ENCODE data around the gene CDC40.
"Not testable (repeated sequence)": the region's sequence is repeated elsewhere in the genome, so short reads cannot be mapped to it uniquely, and the experiment has no call there.

Gene CDC40

DNA sequence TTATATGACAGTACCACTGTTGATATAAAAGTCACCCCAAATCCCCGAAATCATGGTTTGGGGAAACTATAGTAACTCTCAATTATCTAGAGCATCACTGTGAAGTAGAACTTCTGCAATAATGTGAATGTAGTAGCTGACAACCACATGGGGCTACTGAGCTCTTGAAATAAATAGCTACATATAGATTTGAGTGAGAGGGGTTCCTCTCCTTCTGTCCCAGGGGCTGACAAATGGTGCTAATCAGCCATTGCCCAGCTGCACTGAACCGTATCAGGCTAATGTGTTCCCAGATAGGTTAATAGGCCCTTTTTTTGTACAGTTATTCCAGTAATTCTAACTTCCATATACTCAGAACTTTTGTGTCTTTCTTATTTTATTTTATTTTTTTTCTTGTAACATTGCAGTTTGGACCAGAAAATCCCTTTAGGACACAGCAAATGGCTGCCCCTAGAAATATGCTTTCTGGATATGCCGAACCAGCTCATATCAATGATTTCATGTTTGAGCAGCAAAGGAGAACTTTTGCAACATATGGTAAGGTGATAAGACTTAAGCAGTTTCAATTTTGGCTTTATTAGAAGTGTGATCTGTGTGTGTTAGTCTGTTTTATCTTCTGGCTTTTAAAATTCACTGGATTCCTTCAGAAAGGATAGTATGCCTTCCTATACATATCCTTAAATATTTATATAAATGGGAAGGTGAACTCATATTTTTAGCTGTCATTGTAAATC is 21.1 kb downstream of the CDC40 start:
- no peak for DNase-seq (ENCODE audit: low spot score)

DNA sequence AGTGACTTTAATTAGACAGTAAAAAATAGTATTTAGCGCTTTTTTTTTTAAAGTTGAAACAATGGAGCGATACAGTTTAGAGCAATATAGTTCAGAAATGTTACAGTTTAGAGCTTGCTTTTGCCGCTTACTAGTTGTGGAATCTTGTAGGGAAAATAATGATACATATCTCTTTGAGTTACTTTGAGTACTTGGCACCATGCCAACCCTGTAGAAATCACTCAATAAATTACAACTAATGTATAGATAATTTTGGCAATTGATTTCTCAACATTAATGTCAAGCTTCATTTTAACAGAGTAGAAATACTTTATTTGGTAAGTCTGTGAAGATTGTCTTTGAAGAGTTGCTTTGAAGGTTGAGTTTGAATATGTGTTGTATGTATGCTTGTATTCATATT is 27.4 kb downstream of the CDC40 start:
- no peak for DNase-seq (ENCODE audit: low spot score)

GRCh38 chr6:110211753-110212152 is 31.5 kb downstream of the CDC40 start:
- DNase-seq (ENCODE audit: low spot score): no peak

DNA sequence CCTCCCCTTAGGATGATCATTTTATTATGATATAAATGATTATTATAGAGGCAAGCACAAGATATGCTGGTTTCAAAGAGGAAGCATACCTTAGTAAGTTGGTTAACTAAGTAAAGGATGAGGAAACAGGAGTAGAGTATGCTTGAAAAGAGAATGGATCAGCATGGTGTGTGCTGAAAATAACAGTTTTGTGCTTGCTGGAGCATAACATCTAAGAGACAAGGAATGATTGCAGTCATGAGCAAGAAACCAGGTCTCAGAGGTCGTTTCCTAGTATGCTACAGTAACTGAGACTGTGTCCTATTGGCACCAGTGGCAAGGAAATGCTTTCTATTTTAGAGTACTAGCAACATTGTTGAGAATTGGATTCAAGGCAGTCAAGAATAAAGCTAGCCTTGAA is 34.1 kb downstream of the CDC40 start:
- no peak for DNase-seq (ENCODE audit: low spot score)

- peak; percentile 71 for DNase-seq (ENCODE audit: low spot score)
Observed at GRCh38 chr6:110216140-110216539, 35.9 kb downstream of the CDC40 start.

DNA sequence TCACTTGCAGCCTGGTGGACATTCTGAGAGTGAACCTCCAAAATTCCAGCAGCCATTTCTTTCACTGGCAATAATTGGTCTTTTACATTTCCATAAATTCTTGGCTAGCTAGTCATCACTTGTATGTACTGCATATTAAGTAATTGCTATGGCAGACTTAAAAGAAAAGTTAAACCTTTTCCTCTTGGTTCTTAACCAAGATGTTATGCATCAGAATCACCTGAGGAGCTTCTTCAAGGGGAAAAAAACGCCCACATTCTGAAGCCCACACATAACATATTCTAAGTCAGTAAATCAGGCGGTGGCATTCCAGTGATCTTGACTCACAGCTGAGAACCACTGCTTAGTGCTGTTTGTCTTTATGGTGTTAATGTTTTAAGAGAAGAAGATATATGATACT is 37.0 kb downstream of the CDC40 start:
- DNase-seq (ENCODE audit: low spot score): peak; percentile 67

DNA sequence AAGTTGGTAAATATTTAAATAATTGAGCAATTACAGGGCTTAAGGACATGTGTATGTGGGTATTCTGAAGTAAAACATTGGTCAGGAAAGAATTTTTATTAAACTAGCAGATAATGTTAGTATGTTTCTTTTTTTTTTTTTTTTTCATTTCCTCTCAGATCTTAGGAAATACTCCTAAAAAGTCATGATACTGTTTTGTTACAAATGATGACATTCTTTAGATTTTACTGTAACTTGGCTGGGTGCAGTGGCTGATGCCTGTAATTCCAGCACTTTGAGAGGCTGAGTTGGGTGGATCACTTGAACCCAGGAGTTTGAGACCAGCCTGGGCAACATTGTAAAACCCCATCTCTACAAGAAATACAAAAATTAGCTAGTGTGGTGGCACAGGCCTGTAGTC is 41.5 kb downstream of the CDC40 start:
- DNase-seq (ENCODE audit: low spot score): no peak

- no peak for DNase-seq (ENCODE audit: low spot score)
Observed at GRCh38 chr6:110226261-110226660, 46.0 kb downstream of the CDC40 start.

DNA sequence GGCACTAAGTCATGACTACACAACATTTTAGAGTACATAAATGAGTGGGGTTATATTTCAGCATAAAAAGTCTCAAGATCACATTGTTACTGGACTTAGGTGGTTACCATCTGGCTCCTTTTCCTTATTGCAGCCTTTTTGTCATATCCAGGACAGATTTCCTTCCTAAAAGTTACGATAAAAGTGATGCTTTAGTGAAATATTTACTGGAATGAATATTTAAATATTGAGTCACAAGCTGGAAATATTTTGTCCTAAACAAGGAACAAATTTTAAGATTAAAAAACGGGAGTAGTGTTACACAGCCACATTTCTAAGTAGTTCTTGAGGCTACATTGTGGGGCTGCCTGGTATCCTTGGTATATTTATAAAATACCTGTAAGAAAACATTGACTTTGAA is 52.2 kb downstream of the CDC40 start:
- no peak for DNase-seq (ENCODE audit: low spot score)

DNA sequence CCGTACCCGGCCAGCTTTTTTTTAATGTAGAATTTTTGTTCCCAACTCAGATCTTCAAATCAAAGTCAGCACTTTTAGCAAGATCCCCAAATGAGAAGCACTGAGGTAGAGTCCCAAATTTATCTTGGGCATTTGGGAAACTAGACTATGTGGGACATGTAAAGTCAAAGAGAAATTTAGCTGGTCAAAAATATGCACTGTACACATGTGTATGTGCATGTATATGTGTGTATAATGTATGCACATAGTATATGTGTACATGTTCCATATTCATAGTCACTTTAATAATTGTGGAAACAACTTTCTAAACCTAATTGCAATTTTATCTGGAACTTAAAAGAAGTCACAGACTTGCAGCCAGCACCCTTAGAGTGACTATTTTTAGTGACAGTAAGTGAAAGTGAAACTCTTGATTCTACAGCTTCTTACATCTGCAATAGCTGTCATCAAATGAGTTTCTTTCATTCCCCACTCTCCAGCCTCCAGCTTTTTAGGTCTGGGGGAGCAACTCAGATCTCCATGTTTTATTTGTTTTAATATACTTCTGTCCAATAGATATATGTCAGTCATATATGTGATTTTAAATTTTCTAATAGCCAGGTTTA is 53.6 kb downstream of the CDC40 start:
- DNase-seq (ENCODE audit: low spot score): no peak

DNA sequence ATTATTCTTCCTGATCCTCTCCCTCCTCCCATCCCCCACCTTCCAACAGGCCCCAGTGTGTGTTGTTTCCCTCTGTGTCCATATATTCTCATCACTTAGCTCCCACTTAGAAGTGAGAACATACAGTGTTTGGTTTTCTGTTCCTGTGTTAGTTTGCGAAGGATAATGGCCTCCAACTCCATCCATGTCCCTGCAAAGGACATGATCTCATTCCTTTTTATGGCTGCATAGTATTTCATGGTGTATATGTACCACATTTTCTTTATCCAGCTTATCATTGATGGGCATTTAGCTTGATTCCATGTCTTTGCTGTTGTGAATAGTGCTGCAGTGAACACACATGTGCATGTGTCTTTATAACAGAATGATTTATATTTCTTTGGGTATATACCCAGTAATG is 55.8 kb downstream of the CDC40 start:
- not testable (repeated sequence) for DNase-seq (ENCODE audit: low spot score)

DNA sequence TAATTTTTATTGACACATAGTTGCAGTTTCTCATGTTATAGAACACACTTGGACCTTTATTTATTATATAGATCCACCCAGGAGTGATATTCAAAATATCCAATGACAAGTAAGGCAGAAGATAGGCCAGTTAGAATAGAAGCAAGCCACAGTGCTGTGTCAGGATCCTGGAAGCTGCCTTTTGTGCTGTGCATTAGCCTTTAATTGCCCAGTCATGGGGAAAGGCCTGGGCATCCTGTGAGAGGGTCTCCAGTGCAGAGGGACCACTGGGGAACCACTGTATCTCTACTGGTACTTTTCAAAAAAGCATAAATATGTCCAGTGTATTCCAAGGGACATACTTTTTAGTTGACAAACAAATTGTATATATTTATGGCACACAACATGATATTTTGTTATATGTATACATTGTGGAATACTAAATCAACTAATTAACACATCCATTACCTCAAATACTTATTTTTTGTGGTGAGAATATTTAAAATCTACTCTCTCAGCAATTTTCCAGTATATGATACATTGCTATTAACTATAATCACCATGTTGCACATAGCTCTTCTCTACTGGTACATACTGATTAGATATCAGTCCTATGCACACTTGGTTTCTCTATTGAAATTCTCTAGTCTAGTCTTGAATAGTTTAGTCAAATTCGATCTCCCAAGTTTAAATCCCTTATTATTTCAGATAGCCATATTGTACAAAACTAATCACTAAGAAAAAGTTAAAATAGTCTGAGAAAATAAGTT is 59.5 kb downstream of the CDC40 start:
- DNase-seq (ENCODE audit: low spot score): no peak

GRCh38 chr6:110244621-110245020 is 64.4 kb downstream of the CDC40 start:
- not testable (repeated sequence) for DNase-seq (ENCODE audit: low spot score)

- no peak for DNase-seq (ENCODE audit: low spot score)
Observed at GRCh38 chr6:110246378-110246777, 66.2 kb downstream of the CDC40 start.

DNA sequence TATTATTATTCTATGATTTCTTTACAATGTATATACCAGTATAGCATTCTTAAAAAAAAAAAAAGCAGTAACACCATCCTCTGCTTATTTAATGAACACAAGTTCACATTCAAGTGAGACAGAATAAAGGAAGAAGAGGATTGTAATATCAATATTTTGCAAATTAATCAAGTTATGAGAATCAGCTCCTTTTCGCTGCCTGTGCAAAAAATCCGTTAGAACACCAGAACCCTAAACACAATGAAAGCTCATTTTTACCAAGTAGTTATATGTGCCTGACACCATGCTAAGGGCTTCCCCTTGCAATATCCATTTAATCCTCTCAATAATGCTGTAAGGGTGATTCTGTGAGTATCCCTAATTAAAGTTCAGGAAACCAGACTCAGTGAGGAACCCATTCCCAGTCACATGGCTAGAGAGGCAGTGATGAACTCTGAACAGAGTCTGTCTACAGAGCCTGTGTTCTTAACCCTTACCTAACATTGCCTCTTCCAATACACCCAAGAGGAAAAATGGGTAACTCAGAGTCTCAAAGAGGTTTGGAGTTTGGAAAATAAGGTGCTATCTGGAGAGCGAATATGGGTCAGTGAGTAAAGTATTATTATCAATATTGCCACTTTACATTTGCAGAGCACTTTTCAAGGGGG is 66.8 kb downstream of the CDC40 start:
- DNase-seq (ENCODE audit: low spot score): no peak

GRCh38 chr6:110250058-110250457 is 69.8 kb downstream of the CDC40 start:
- DNase-seq (ENCODE audit: low spot score): no peak

GRCh38 chr6:110250838-110251237 is 70.6 kb downstream of the CDC40 start:
- no peak for DNase-seq (ENCODE audit: low spot score)

DNA sequence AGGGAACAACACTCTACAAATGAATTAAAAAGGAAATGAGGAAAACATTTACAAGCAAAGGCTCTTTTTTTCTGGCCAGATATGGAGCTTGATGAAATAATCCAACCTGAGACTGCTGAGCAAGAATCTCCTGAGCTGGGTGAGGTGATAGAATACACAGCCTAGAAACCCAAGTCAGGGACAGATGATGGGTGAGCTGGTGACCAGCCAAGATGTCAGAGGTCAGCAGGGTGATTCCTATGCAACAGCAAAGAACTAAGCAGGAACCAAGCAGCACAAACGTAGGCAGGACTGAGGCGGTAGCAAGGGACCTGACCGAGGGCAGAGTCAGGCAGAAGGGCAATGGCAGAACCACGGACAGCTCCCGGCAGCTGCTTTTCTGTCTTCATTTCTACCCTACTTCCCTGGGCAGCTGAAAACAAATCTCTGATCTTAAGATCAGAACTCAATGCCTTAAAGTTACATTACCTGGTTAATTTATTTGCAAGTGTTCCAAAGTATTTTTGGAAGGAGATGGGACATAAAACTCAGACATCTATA is 75.1 kb downstream of the CDC40 start:
- no peak for DNase-seq (ENCODE audit: low spot score)

GRCh38 chr6:110256366-110256765 is 76.1 kb downstream of the CDC40 start:
- no peak for DNase-seq (ENCODE audit: low spot score)

GRCh38 chr6:110265273-110265672 is 85.0 kb downstream of the CDC40 start:
- DNase-seq (ENCODE audit: low spot score): no peak

DNA sequence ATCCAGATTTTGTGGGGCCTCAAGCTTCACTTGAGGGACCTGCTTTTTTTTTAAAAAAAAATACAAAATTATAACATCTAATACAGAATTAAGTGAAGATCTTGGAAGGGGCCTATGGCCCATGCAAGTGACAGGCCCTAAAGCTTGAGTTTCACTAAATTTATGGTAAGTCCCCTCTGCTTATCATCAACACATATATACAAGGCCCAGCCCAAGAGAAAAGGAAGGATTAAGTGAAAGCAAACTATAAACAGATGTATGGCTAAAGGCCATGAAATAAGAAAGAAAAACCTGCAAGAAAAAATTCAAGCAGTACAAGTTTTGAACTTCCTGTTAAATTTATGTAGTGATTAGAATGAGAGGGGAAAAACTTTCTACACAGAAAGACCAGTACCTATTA is 86.8 kb downstream of the CDC40 start:
- no peak for DNase-seq (ENCODE audit: low spot score)

- no peak for DNase-seq (ENCODE audit: low spot score)
Observed at GRCh38 chr6:110269623-110270022, 89.4 kb downstream of the CDC40 start.
